ENCODE data around the gene OR8D4.

OR8D4 gene

GRCh38 chr11:123880912-123881311, 21.1 kb upstream of the OR8D4 start:
- no peak for DNase-seq
- Histone ChIP-seq H3K4me3 (ENCODE audit: low read depth, low read length) (no peak overlapping the region), H3K4me1 (no peaks in the 10 kb centered on the region), H3K36me3 (no peaks in the 10 kb centered on the region), H3K27me3 (no peaks in the 10 kb centered on the region; the same call in 1 of the 2 replicates), H3K9me3 (no peaks in the 10 kb centered on the region)
- TF ChIP-seq CTCF (IDR thresholded peaks at IDR 0.05; ENCODE audit: low read depth, low read length), result no peak

GRCh38 chr11:123885570-123885969, 16.4 kb upstream of the OR8D4 start, which contains the start of gene TMEM225:
Gene TMEM225, minus strand, starts transcription at chr11:123885670. Its CDS starts 245 bp downstream, at chr11:123885425.
- TF ChIP-seq CTCF (IDR thresholded peaks at IDR 0.05; ENCODE audit: low read depth, low read length), result no peak

GRCh38 chr11:123892031-123892430, 9.9 kb upstream of the OR8D4 start:
- no peak for TF ChIP-seq CTCF (IDR thresholded peaks at IDR 0.05; ENCODE audit: low read depth, low read length)

More at GRCh38 chr11:123885570-123885969, 16.4 kb upstream of the OR8D4 start, which contains the start of gene TMEM225:
- Histone ChIP-seq H3K4me1 (no peaks in the 10 kb centered on the region), H3K36me3 (no peaks in the 10 kb centered on the region), H3K9me3 (no peaks in the 10 kb centered on the region), H3K4me3 (ENCODE audit: low read depth, low read length) (no peak within 1 kb of the TSS), H3K27me3 (no peaks in the 10 kb centered on the region)
- DNase-seq, result no peak

GRCh38 chr11:123899792-123900191, 2.2 kb upstream of the OR8D4 start:
- no peak for DNase-seq
- H3K4me3 ChIP-seq (ENCODE audit: low read depth, low read length), result no peak overlapping the region
- no peak for TF ChIP-seq CTCF (IDR thresholded peaks at IDR 0.05; ENCODE audit: low read depth, low read length)
- H3K36me3 ChIP-seq, result no peaks in the 10 kb centered on the region
- no peaks in the 10 kb centered on the region for H3K9me3 ChIP-seq
- H3K4me1 ChIP-seq, result no peaks in the 10 kb centered on the region
- no peaks in the 10 kb centered on the region; the same call in 1 of the 2 replicates for H3K27me3 ChIP-seq

More at GRCh38 chr11:123892031-123892430, 9.9 kb upstream of the OR8D4 start:
- Histone ChIP-seq H3K36me3 (no peaks in the 10 kb centered on the region), H3K4me1 (no peaks in the 10 kb centered on the region), H3K4me3 (ENCODE audit: low read depth, low read length) (no peak overlapping the region), H3K27me3 (no peaks in the 10 kb centered on the region), H3K9me3 (no peaks in the 10 kb centered on the region)
- DNase-seq, result no peak

- no peaks in the 10 kb centered on the region for H3K9me3 ChIP-seq
- no peak for TF ChIP-seq CTCF (IDR thresholded peaks at IDR 0.05; ENCODE audit: low read depth, low read length)
- no peaks in the 10 kb centered on the region for H3K4me1 ChIP-seq
- H3K4me3 ChIP-seq (ENCODE audit: low read depth, low read length), result no peak overlapping the region
- no peaks in the 10 kb centered on the region; the same call in none of the 2 replicates for H3K27me3 ChIP-seq
- H3K36me3 ChIP-seq, result no peaks in the 10 kb centered on the region
- DNase-seq, result no peak
Measured at GRCh38 chr11:123903932-123904331, 2.0 kb downstream of the OR8D4 start.

- Histone ChIP-seq H3K9me3 (no peaks in the 10 kb centered on the region), H3K4me1 (no peaks in the 10 kb centered on the region), H3K36me3 (no peaks in the 10 kb centered on the region), H3K4me3 (ENCODE audit: low read depth, low read length) (no peak overlapping the region), H3K27me3 (no peaks in the 10 kb centered on the region; the same call in none of the 2 replicates)
- no peak for DNase-seq
- TF ChIP-seq CTCF (IDR thresholded peaks at IDR 0.05; ENCODE audit: low read depth, low read length), result no peak
Measured at GRCh38 chr11:123904932-123905331, 3.0 kb downstream of the OR8D4 start.
